Immature natural killer cell (primary cell): ENCODE measurements around the gene TRIM71. TPM values are rescaled to one million over a fixed set of nuclear protein-coding genes. Genes with fewer than 3 reads are reported as not detected.

Experiments used
- DNase-seq, 3 donors: peaks; one replicate each; pipeline ENCODE4 v3.0.0; 2022; ENCODE audit warnings: mixed read lengths in 1 of 3
- H3K27ac Mint-ChIP-seq, 6 donors: one replicate each; pipeline ENCODE4 v1.8.0; 2020; ENCODE audit warnings: mixed read lengths in 6 of 6, mild to moderate bottlenecking in 5 of 6, inconsistent platforms in 4 of 6, moderate library complexity in 3 of 6
- H3K27me3 Mint-ChIP-seq, 3 donors: one replicate each; pipeline ENCODE4 v1.8.0; 2020 to 2021; ENCODE audit warnings: low read depth in 3 of 3, mild to moderate bottlenecking in 3 of 3, mixed read lengths in 3 of 3, moderate library complexity in 3 of 3, inconsistent platforms in 1 of 3
- H3K36me3 Mint-ChIP-seq, 3 donors: one replicate each; pipeline ENCODE4 v1.8.0; 2020; ENCODE audit warnings: mixed read lengths in 3 of 3, inconsistent platforms in 2 of 3, mild to moderate bottlenecking in 2 of 3
- H3K4me1 Mint-ChIP-seq, 2 donors: one replicate each; pipeline ENCODE4 v1.8.0; 2020; ENCODE audit warnings: inconsistent platforms in 2 of 2, mild to moderate bottlenecking in 2 of 2, mixed read lengths in 2 of 2, moderate library complexity in 1 of 2
- H3K4me3 Mint-ChIP-seq, 5 donors: one replicate each; pipeline ENCODE4 v1.8.0; 2020; ENCODE audit warnings: mild to moderate bottlenecking in 5 of 5, mixed read lengths in 5 of 5, inconsistent platforms in 3 of 5, moderate library complexity in 3 of 5
- H3K9me3 Mint-ChIP-seq, 6 donors: one replicate each; pipeline ENCODE4 v1.8.0; 2020; ENCODE audit warnings: mild to moderate bottlenecking in 6 of 6, mixed read lengths in 6 of 6, inconsistent platforms in 4 of 6, moderate library complexity in 3 of 6
- polyA plus RNA-seq, 3 donors: library from polyadenylated mRNA; unstranded; fragments of 300-500 nt; fragmentation: Illumina TruSeq; gene quantifications; one replicate each; pipeline ENCODE4 v1.2.3, GENCODE V29; 2021

TRIM71 gene
- polyA plus RNA-seq, 3 donors from 2014 or later, result not detected

GRCh38 chr3:32813180-32813579, 4.6 kb upstream of the TRIM71 start:
- Mint-ChIP-seq H3K4me3 (no peak overlapping the region), H3K9me3 (no peaks in the 10 kb centered on the region), H3K27ac (no peak overlapping the region), H3K4me1 (peaks cover 0 to 3% of the 10 kb centered on the region in 2 donors), H3K27me3 (peaks cover 6 to 15% (median 8%) of the 10 kb centered on the region in 3 donors), H3K36me3 (peaks cover 0 to 4% (median 0%) of the 10 kb centered on the region in 3 donors)
- no peak for DNase-seq

GRCh38 chr3:32814361-32814760, 3.4 kb upstream of the TRIM71 start:
- H3K36me3 Mint-ChIP-seq, result peaks cover 0 to 4% (median 0%) of the 10 kb centered on the region in 3 donors
- peaks cover 0 to 3% of the 10 kb centered on the region in 2 donors for H3K4me1 Mint-ChIP-seq
- no peak overlapping the region for H3K27ac Mint-ChIP-seq
- H3K27me3 Mint-ChIP-seq, result peaks cover 9 to 15% (median 13%) of the 10 kb centered on the region in 3 donors
- no peaks in the 10 kb centered on the region for H3K9me3 Mint-ChIP-seq
- H3K4me3 Mint-ChIP-seq, result no peak overlapping the region
- DNase-seq, result no peak

- DNase-seq, result no peak
- no peaks in the 10 kb centered on the region for H3K9me3 Mint-ChIP-seq
- H3K36me3 Mint-ChIP-seq, result peaks cover 0 to 4% (median 0%) of the 10 kb centered on the region in 3 donors
- peak overlapping the region in 4 of 5 donors; percentile 2 to 70 (median 42) for H3K4me3 Mint-ChIP-seq
- H3K4me1 Mint-ChIP-seq, result peaks cover 0 to 3% of the 10 kb centered on the region in 2 donors
- H3K27ac Mint-ChIP-seq, result no peak overlapping the region
- H3K27me3 Mint-ChIP-seq, result peaks cover 9 to 19% (median 16%) of the 10 kb centered on the region in 3 donors
Measured at GRCh38 chr3:32815841-32816438, 1.9 kb upstream of the TRIM71 start.

- H3K36me3 Mint-ChIP-seq, result peaks cover 0 to 4% (median 0%) of the 10 kb centered on the region in 3 donors
- H3K4me3 Mint-ChIP-seq, result peak overlapping the region in 4 of 5 donors; percentile 30 to 56 (median 33)
- no peak overlapping the region for H3K27ac Mint-ChIP-seq
- peak in 1 of 3 donors; percentile 0 for DNase-seq
- peaks cover 9 to 17% (median 14%) of the 10 kb centered on the region in 3 donors for H3K27me3 Mint-ChIP-seq
- H3K4me1 Mint-ChIP-seq, result peaks cover 0 to 3% of the 10 kb centered on the region in 2 donors
- H3K9me3 Mint-ChIP-seq, result no peaks in the 10 kb centered on the region
Measured at GRCh38 chr3:32816439-32817256, 1.1 kb upstream of the TRIM71 start.

GRCh38 chr3:32817257-32817557, 590 bp upstream of the TRIM71 start:
- no peak for DNase-seq
- no peak overlapping the region for H3K27ac Mint-ChIP-seq
- H3K36me3 Mint-ChIP-seq, result peaks cover 0 to 4% (median 0%) of the 10 kb centered on the region in 3 donors
- H3K9me3 Mint-ChIP-seq, result no peaks in the 10 kb centered on the region
- H3K27me3 Mint-ChIP-seq, result peaks cover 9 to 19% (median 14%) of the 10 kb centered on the region in 3 donors
- H3K4me3 Mint-ChIP-seq, result peak overlapping the region in 2 of 5 donors; percentile 33 to 64
- H3K4me1 Mint-ChIP-seq, result peaks cover 0 to 3% of the 10 kb centered on the region in 2 donors

GRCh38 chr3:32818229-32818969, 602 bp downstream of the TRIM71 start:
- Mint-ChIP-seq H3K27ac (no peak overlapping the region), H3K27me3 (peaks cover 11 to 23% (median 14%) of the 10 kb centered on the region in 3 donors), H3K4me1 (peaks cover 0 to 3% of the 10 kb centered on the region in 2 donors), H3K36me3 (peaks cover 0 to 4% (median 0%) of the 10 kb centered on the region in 3 donors), H3K4me3 (peak overlapping the region in 3 of 5 donors; percentile 27 to 47 (median 36)), H3K9me3 (no peaks in the 10 kb centered on the region)
- no peak for DNase-seq

GRCh38 chr3:32818970-32819511, 1.2 kb downstream of the TRIM71 start:
- H3K27me3 Mint-ChIP-seq, result peaks cover 11 to 22% (median 14%) of the 10 kb centered on the region in 3 donors
- H3K4me3 Mint-ChIP-seq, result peak overlapping the region in 4 of 5 donors; percentile 30 to 51 (median 42)
- no peak overlapping the region for H3K27ac Mint-ChIP-seq
- H3K9me3 Mint-ChIP-seq, result no peaks in the 10 kb centered on the region
- peaks cover 0 to 4% (median 0%) of the 10 kb centered on the region in 3 donors for H3K36me3 Mint-ChIP-seq
- H3K4me1 Mint-ChIP-seq, result peaks cover 0 to 3% of the 10 kb centered on the region in 2 donors
- DNase-seq, result no peak

GRCh38 chr3:32819551-32820348, 2.0 kb downstream of the TRIM71 start:
- Mint-ChIP-seq H3K27ac (no peak overlapping the region), H3K4me3 (peak overlapping the region in 3 of 5 donors; percentile 36 to 51 (median 47)), H3K27me3 (peaks cover 11 to 16% (median 14%) of the 10 kb centered on the region in 3 donors), H3K4me1 (peaks cover 0 to 3% of the 10 kb centered on the region in 2 donors), H3K9me3 (no peaks in the 10 kb centered on the region), H3K36me3 (peaks cover 0 to 4% (median 0%) of the 10 kb centered on the region in 3 donors)
- DNase-seq, result no peak

- Mint-ChIP-seq H3K4me1 (peaks cover 0 to 3% of the 10 kb centered on the region in 2 donors), H3K27me3 (peaks cover 10 to 14% (median 13%) of the 10 kb centered on the region in 3 donors)
Measured at GRCh38 chr3:32820430-32820829, 2.6 kb downstream of the TRIM71 start.

GRCh38 chr3:32820971-32821685, 3.3 kb downstream of the TRIM71 start:
- H3K27me3 Mint-ChIP-seq, result peaks cover 5 to 12% (median 9%) of the 10 kb centered on the region in 3 donors

More at GRCh38 chr3:32820430-32820829, 2.6 kb downstream of the TRIM71 start:
- DNase-seq, result no peak
- Mint-ChIP-seq H3K9me3 (no peaks in the 10 kb centered on the region), H3K4me3 (no peak overlapping the region), H3K27ac (no peak overlapping the region), H3K36me3 (peaks cover 0 to 3% (median 0%) of the 10 kb centered on the region in 3 donors)

GRCh38 chr3:32821686-32822296, 4.0 kb downstream of the TRIM71 start:
- no peaks in the 10 kb centered on the region for H3K9me3 Mint-ChIP-seq
- no peak overlapping the region for H3K4me3 Mint-ChIP-seq
- DNase-seq, result no peak
- no peaks in the 10 kb centered on the region for H3K4me1 Mint-ChIP-seq
- H3K27ac Mint-ChIP-seq, result no peak overlapping the region
- peaks cover 5 to 12% (median 9%) of the 10 kb centered on the region in 3 donors for H3K27me3 Mint-ChIP-seq
- no peaks in the 10 kb centered on the region for H3K36me3 Mint-ChIP-seq

More at GRCh38 chr3:32820971-32821685, 3.3 kb downstream of the TRIM71 start:
- no peak for DNase-seq
- H3K4me3 Mint-ChIP-seq, result no peak overlapping the region
- no peak overlapping the region for H3K27ac Mint-ChIP-seq
- H3K9me3 Mint-ChIP-seq, result no peaks in the 10 kb centered on the region
- H3K36me3 Mint-ChIP-seq, result no peaks in the 10 kb centered on the region
- no peaks in the 10 kb centered on the region for H3K4me1 Mint-ChIP-seq
